Activated naive CD4-positive, alpha-beta T cell treated with anti-CD3 and anti-CD28 coated beads, Interleukin-2, amount 50 U/mL, for 72 hours (primary cell): ENCODE measurements around the gene VOPP1. TPM values are rescaled to one million over a fixed set of nuclear protein-coding genes. Genes with fewer than 3 reads are reported as not detected.
A peak's percentile ranks its signal among the peaks of the same experiment; 100 is the strongest.

Experiments used
- ATAC-seq, 2 donors: fragments of 150-1000 bp; cut with Tn5 transposase; 2 replicates each; pipeline ENCODE4 v1.10.0; 2021; ENCODE audit warnings: mild to moderate bottlenecking in 2 of 2, moderate library complexity in 2 of 2
- DNase-seq, 2 donors: peaks; one replicate each; pipeline ENCODE4 v3.0.0; 2021 to 2022; ENCODE audit warnings: low spot score in 2 of 2
- H3K27ac Mint-ChIP-seq, 2 donors: one replicate each; pipeline ENCODE4 v1.8.0; 2022; ENCODE audit warnings: mild to moderate bottlenecking in 2 of 2, mixed read lengths in 2 of 2
- H3K36me3 Mint-ChIP-seq, 2 donors: one replicate each; pipeline ENCODE4 v1.8.0; 2022; ENCODE audit warnings: mixed read lengths in 2 of 2
- H3K9me3 Mint-ChIP-seq, 2 donors: one replicate each; pipeline ENCODE4 v1.8.0; 2022; ENCODE audit warnings: mixed read lengths in 2 of 2
- total RNA-seq, 2 donors: library from RNA; stranded (reverse); gene quantifications; one replicate each; pipeline ENCODE4 v1.2.3, GENCODE V29; 2022

Gene VOPP1
- total RNA-seq, 2 donors from 2014 or later, result 52.0 to 124 TPM

DNA sequence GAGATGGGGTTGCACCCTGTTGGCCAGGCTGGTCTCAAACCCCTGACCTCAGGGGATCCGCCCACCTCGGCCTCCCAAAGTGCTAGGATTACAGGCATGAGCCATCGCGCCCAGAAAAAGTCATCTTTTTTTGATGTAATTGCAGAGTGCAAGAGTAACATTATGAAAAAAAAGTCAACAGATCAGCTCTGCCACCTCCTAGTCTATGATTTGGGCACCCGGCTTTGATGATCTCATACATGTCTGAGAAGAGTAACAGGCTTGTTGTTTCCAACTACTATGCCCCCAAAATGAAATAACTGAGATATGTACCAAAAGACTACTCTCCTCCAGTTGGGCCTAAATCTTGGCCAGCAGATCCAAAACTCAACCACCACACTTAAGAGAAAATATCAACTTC is 40.8 kb downstream of the VOPP1 start:
- ATAC-seq, result no peak
- DNase-seq, result no peak
- no peaks in the 10 kb centered on the region for H3K9me3 Mint-ChIP-seq
- H3K36me3 Mint-ChIP-seq, result peaks cover 6 to 42% of the 10 kb centered on the region in 2 donors
- H3K27ac Mint-ChIP-seq, result peak overlapping the region; percentile 95 to 100

DNA sequence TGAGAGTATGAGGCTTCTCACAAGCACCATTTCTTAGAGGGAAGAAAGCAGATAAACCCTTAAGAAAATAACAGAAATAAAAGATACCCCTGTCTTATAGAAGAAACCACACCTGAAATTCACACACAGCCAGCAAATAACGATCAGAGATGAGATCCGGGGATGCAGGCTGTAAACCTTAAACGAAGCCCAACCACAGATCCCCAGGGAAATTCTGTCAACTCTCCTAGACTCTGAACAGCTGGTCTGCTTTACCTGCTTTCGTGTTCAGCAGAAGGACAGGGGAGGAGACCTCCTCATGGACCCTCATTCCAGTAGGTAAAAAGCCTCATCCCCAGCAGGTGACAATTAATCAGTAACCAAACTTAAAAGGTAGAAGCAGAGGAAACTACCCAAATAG is 45.0 kb downstream of the VOPP1 start:
- Mint-ChIP-seq H3K36me3 (peaks cover 6 to 31% of the 10 kb centered on the region in 2 donors), H3K27ac (no peak overlapping the region), H3K9me3 (no peaks in the 10 kb centered on the region)
- ATAC-seq (no peak), DNase-seq (no peak)

DNA sequence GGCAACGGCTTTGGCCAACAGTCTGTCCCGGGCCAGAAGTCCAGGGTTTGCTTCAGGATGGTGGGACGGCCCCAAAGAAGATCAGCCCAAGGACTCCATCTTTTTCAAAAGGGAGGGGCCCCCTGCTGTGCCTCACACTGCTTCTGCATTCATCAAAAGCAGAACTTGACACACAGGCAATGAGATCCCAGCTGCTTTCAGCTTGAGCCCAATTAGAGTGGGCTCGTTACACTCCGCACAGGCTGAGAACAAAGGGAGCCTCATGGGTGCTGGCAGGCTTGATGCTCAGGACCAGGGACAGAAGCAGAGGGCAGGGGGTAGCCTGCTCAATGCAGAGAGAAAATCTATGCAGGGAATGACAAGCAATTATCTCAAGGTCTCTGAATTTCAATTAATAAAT is 45.5 kb downstream of the VOPP1 start:
- no peak overlapping the region for H3K27ac Mint-ChIP-seq
- DNase-seq, result no peak
- no peaks in the 10 kb centered on the region for H3K9me3 Mint-ChIP-seq
- H3K36me3 Mint-ChIP-seq, result peaks cover 6 to 27% of the 10 kb centered on the region in 2 donors
- no peak for ATAC-seq

DNA sequence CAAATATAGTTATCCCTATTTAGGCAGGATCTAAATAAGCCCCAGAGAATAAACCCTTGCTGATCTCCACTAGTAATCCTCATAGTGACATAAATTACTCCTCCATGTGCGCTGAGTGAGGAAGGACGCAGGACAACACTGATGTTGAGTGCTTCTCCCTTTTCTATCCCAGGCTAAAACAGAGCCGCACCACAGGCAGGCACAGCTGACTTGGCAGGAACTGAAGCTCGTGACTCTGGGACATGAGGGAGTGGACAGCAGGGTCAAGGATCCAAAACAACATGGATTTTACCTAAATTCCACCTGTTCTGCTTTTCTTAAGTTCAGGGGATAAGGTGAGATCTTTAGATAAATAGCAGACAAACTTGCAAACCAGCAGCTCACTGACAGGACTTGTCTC is 46.0 kb downstream of the VOPP1 start:
- peaks cover 6 to 23% of the 10 kb centered on the region in 2 donors for H3K36me3 Mint-ChIP-seq
- no peaks in the 10 kb centered on the region for H3K9me3 Mint-ChIP-seq
- DNase-seq (no peak), ATAC-seq (no peak)
- H3K27ac Mint-ChIP-seq, result no peak overlapping the region

DNA sequence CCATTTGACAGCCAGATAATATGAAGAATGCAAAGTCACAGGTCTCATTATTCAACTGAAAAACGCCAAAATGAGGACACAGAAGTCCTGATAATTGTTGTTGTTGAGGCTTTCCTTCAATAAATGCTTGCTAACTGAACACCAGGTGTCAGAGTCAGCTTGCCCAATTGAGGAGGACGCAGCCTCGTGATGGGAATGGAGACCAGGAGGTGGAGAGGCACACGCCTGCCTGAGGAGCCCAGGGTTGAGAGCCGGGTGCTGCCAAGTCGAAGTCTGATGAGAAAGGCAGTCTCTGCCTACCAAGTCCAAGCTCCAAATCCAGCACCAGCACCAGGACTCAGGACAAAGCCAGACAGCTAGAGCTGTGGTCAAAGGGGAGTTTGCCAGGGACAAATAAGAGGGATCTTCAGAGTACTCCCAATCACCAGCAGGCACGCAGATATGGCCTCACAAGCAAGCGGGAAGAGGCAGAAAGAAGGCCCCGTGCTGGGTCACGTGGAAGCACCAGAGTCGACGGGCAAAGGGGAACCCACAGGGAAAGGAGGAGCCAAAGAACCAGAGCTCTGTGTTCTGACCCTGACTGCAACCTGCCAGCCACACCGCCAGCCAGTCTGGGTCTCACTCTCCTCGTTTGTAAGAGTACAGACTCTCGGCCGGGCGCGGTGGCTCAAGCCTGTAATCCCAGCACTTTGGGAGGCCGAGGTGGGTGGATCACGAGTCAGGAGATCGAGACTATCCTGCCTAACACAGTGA is 47.6 kb downstream of the VOPP1 start:
- ATAC-seq (no peak), DNase-seq (no peak)

DNA sequence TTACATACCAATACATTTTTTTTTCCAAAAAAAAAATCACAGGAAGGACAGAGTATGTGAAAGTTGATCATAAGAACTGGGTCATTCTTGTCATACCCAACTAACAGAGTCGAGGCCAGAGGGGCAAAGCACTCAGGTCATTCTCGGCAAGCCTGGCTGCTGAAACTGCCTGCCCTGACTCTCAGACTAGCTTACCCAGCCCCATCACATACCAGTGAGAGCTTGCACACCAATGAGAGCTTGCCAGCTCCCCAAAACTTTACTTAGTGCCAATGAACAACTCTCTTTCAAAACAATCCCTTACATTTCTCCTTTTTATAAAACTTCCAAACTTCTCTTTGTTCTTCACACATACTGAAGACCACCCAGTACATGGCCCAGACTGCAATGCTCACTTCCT is 48.9 kb downstream of the VOPP1 start:
- ATAC-seq (no peak), DNase-seq (no peak)
- Mint-ChIP-seq H3K27ac (peak overlapping the region in 1 of 2 donors; percentile 2), H3K36me3 (peaks cover 7 to 22% of the 10 kb centered on the region in 2 donors), H3K9me3 (no peaks in the 10 kb centered on the region)

More for the DNA sequence above, 47.6 kb downstream of the VOPP1 start:
- Mint-ChIP-seq H3K36me3 (peaks cover 0 to 18% of the 10 kb centered on the region in 2 donors), H3K9me3 (no peaks in the 10 kb centered on the region), H3K27ac (peak overlapping the region in 1 of 2 donors; percentile 95)

DNA sequence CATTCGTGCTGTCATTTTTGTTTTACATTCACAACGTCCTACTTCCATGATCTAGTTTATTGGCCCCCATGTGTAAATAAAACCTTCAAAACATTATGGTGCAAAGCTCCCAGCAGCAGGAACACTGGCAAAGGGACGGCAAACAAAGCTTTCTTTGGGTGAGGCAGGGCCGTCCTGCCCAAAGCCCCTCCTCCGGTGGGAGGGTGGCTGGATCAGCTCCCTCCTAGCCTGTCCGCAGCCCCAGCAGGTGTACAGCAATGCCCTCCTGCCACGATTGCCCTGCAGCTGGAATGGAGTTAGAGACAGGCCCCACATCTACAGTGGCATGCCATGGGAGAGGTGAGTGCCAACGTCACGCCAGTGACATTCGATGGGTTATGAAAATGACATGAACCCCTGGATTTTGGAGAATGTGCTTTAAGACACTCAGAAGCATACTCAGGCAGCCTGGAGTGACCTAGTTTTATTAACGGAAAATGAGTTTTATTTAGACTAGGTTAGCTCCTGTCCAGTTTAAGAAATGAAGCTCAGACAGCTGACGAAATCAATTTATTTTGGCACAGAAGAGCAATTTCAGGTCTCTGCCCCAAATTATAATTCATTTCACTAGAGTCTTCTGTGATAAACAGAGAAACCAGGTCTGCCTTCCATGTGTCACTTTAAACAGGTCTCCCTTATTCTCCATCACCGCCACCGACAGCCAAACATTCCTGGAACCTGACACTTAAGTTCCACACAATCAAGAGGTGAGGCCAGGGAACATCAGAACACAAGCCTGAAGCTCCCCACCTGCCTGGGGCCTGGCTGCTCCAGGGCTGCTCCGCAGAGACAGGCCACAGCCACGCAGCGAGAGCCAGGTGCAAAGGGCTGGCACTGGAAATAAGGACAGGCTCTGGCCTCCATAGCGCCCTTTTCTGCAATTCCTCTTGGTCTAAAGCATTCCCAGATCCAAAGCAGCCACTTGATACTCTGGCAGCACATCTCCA is 50.1 kb downstream of the VOPP1 start:
- Mint-ChIP-seq H3K36me3 (peaks cover 19 to 34% of the 10 kb centered on the region in 2 donors), H3K27ac (peak overlapping the region in 1 of 2 donors; percentile 34), H3K9me3 (no peaks in the 10 kb centered on the region)
- ATAC-seq (no peak), DNase-seq (no peak)

DNA sequence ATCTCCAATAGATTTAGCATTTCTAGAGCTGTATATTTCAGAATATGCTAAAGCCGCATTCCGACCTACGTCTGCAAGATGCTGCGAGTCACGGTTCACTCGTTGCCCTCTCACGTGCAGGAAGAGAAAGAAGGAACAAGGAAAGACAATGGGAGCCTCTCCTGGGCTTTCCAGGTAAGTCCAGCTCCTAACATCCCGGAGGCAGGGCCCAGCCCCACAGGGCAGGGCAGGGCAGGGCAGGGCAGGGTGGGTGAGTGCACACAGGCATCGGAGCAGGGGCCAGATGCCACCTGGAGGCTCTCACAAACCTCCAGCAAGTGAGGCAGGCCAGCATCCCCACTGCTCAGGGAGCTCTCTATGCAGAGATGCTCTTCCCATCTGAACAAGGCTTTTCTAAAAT is 50.8 kb downstream of the VOPP1 start:
- Mint-ChIP-seq H3K27ac (peak overlapping the region in 1 of 2 donors; percentile 52), H3K9me3 (no peaks in the 10 kb centered on the region), H3K36me3 (peaks cover 19 to 35% of the 10 kb centered on the region in 2 donors)
- DNase-seq (no peak), ATAC-seq (no peak)

DNA sequence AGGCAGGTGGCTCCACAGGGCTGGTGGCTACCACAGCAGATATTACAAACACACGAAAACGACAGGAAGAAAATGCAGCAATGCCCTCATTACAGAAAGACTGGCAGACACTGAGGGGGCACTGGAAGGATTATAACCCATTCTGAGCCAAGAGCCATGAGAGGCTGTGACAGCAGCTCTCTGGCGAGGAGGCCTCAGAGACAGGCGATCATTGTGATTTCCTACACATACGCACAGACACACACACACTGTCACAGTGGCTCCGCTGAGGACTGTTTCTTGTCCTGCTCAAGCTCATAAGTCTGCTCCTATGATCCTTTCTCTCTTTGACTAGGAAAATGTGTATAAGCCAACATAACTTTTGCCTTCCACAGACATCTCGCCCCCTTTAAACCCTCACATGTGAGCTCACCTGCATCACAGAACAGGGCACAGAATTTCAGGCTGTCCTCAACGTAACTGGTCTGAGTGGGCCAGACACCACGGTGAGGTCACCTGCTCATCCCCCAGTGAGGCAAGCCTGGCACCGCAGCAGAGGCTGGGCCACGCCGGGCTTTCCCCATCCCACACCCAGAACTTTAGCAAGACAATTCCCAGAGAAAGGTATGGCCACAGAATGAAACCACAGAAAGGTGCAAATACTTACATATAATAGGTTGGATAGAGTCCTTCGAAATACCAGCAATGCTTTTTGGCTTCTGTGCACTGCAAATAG is 51.7 kb downstream of the VOPP1 start:
- ATAC-seq (no peak), DNase-seq (no peak)
- no peak overlapping the region for H3K27ac Mint-ChIP-seq
- no peaks in the 10 kb centered on the region for H3K9me3 Mint-ChIP-seq
- peaks cover 28 to 44% of the 10 kb centered on the region in 2 donors for H3K36me3 Mint-ChIP-seq

DNA sequence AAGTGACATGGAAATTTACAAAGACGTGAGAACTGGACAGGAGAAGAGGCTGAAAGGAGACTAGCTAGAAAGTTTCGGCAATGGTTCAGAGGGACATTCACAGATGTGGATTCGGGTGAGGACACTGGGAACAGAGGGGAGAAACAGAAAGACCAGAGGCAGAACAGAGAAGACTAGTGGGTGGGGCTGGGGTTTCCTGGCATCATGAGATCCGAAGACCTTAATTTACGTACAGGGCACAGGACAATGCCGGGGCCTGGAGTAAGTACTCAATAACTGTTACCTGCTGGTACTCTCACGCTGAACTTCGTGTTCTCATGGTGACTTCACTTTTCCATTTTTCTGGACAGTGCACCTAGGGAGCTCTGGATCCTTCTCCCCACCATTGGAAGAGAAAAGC is 53.5 kb downstream of the VOPP1 start:
- peaks cover 28 to 48% of the 10 kb centered on the region in 2 donors for H3K36me3 Mint-ChIP-seq
- peak overlapping the region in 1 of 2 donors; percentile 0 for H3K27ac Mint-ChIP-seq
- ATAC-seq (no peak), DNase-seq (no peak)
- no peaks in the 10 kb centered on the region for H3K9me3 Mint-ChIP-seq

DNA sequence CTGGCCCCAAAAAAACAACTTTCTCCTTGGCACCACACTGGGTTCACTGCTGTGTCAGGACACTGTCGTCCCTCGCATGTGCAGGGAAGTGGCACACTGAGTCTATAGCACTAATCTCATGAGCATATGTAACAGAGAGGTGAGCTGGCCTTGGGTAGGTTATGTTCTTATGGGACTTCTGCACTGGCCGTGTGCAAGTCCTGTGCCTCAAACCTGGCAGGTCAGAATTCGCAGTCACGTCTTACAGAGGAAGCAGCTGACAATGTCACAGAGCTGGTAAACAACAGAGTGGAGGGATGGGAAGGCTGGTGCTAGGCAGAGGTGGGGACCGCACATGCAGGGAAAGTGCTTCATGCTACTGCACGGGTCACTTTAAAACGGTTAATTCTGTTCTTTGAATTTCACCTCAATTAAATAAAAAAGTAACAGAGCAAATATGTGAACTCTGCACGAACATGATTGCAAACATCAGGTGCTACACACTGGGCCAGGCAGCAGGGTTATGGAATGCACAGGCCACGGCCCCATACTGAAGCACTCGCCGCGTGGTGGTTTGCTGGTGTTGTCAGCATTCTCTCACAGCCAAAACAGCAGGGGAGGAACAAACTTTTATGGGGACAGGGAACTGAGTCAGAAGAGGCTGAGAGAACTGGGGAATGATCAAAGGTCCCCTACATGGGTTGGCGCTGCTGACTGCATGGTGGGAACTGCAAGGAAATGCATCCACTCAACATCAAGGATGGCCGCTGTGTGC is 54.2 kb downstream of the VOPP1 start:
- no peak for ATAC-seq
- Mint-ChIP-seq H3K9me3 (no peaks in the 10 kb centered on the region), H3K27ac (peak overlapping the region in 1 of 2 donors; percentile 73), H3K36me3 (peaks cover 28 to 53% of the 10 kb centered on the region in 2 donors)
- no peak for DNase-seq

DNA sequence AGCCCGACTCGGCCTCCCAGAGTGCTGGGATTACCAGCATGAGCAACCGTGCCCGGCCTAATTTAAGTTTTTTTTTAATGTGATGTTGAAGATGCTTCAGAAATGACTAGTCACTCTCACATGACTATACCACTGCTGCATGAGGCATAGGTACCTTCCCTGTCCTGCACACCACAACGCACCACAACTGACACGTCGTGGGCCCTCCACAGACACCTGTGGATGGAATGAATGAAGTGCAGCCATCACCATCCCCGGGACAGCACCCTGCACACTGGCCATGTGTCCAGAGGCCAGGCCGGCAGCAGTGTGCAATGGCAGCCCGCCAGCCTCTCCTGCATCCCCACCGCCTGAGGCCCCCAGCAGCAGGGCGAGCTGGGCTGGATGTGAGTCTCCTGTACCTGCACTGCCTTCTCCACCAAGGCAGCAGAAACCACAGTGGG is 55.1 kb downstream of the VOPP1 start:
- Mint-ChIP-seq H3K27ac (peak overlapping the region; percentile 64 to 73), H3K36me3 (peaks cover 28 to 62% of the 10 kb centered on the region in 2 donors), H3K9me3 (no peaks in the 10 kb centered on the region)
- ATAC-seq (peak; percentile 95 to 100), DNase-seq (peak; percentile 70 to 86)

DNA sequence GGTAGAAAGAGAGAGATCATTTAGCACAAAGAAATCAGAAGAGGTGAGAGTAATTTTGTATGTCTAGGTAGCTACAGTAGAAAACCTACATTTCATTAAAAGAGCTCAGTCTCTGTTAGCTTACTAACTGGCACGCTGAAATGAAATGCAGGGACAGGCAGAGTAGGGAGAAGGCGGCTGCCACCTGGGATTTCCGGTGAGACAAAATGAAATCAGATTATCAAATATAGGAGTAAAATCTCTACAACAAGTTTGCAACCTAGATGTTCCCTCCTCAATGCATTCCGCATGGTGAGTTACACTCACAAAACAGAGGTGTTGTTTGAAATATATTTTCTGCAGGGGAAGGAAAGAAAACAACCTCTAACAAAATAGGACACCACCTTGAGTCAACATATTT is 55.9 kb downstream of the VOPP1 start:
- Mint-ChIP-seq H3K36me3 (peaks cover 28 to 66% of the 10 kb centered on the region in 2 donors), H3K27ac (peak overlapping the region; percentile 76 to 96), H3K9me3 (no peaks in the 10 kb centered on the region)
- ATAC-seq, result peak in 1 of 2 donors; percentile 21
- DNase-seq, result no peak

DNA sequence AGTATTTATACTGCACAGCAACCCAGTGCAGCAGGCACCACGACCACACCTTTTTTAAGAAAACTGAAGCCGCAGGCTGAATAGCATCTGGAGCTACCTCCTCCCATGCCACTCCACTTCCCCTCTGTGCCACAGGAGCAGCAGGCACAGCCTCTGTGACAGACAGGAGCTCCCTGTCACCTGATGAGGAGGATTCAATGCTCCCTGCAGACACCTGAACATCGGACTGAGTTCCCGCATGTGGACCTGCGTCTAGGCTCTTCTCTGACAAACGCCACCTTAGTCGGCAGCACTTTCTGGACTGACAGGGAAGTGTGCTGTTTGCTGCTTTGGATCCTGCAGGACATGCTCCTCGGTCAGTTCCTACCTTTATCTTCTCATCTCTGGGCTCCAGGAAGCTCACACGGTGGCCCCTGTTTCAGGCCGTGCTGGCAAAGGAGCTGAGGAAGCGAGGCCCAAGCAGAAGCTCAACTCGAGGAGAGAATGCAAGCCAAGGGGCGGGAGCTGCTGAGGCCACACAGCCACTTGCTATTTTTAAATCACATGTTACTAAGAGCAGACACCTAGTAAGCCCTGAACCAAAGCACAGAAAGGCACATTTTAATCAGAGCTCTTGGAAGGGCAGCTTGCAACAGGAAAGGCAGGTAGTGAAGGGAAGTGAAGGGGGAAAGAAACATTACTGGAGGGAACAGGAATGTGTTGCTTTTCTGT is 56.6 kb downstream of the VOPP1 start:
- peaks cover 28 to 64% of the 10 kb centered on the region in 2 donors for H3K36me3 Mint-ChIP-seq
- no peak for DNase-seq
- peak in 1 of 2 donors; percentile 18 for ATAC-seq
- H3K27ac Mint-ChIP-seq, result peak overlapping the region; percentile 76 to 96
- H3K9me3 Mint-ChIP-seq, result no peaks in the 10 kb centered on the region

DNA sequence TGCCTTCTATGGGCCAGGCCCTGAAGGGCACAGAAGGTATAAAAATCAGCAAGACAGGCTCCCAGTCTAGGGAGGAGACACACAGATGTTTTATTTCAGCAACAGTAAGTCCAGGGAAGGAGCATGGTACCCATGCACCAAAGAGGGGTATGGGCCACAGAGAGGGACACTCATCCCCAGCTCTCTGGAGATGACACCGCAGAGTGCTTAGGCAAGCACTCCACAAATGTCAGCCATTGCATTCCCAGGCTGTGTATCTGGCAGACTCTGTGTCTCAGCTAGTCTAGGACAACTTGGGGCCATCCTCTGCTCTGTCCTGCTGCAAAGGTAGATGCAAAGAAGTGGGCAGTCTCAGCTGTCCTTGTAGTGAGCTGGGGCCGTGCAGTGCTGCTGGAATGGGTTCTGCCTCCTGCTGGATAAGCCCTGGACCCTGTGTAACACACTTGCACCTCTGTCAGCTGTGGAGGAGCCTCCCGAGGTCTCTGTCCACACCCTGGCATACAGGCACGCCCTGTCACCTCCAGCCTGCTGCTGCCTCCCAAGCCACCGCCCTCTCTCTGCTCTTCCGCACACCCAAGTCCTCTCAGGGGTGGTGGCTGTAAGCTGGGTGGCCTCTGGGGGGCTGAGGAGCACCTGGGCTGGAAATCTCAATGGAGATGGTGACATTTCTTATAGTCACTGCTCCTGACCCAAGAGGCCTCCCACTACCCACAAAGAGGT is 57.6 kb downstream of the VOPP1 start:
- Mint-ChIP-seq H3K36me3 (peaks cover 28 to 56% of the 10 kb centered on the region in 2 donors), H3K9me3 (no peaks in the 10 kb centered on the region), H3K27ac (no peak overlapping the region)
- ATAC-seq (no peak), DNase-seq (no peak)
